ENCODE measurements around the gene NISCH.
A peak's percentile ranks its signal among the peaks of the same experiment; 100 is the strongest.

NISCH gene

GRCh38 chr3:52455283-52456168 is at the start of gene NISCH:
NISCH (plus strand) TSS chr3:52455604; CDS start chr3:52455642, 38 bp downstream.
- DNase-seq = peak; percentile 79

GRCh38 chr3:52406231-52406661 is 49.2 kb upstream of the NISCH start:
- no peak for DNase-seq

GRCh38 chr3:52406791-52407510 is 48.5 kb upstream of the NISCH start:
- DNase-seq = no peak

- no peak for DNase-seq
These were observed 47.6 kb upstream of the NISCH start for GRCh38 chr3:52407779-52408178.

GRCh38 chr3:52408466-52408865 is 46.9 kb upstream of the NISCH start:
- no peak for DNase-seq

GRCh38 chr3:52415800-52416199 is 39.6 kb upstream of the NISCH start:
- no peak for DNase-seq

GRCh38 chr3:52420388-52420787 is 35.0 kb upstream of the NISCH start:
- no peak for DNase-seq

- no peak for DNase-seq
These were observed 32.7 kb upstream of the NISCH start for GRCh38 chr3:52422669-52423068.

GRCh38 chr3:52423173-52423572 is 32.2 kb upstream of the NISCH start:
- no peak for DNase-seq

GRCh38 chr3:52428151-52429005 is 27.0 kb upstream of the NISCH start:
- peak; percentile 29 for DNase-seq

- no peak for DNase-seq
These were observed 26.4 kb upstream of the NISCH start for GRCh38 chr3:52429031-52429430.

GRCh38 chr3:52429779-52430415 is 25.5 kb upstream of the NISCH start:
- DNase-seq = no peak

- DNase-seq = no peak
These were observed 25.0 kb upstream of the NISCH start for GRCh38 chr3:52430416-52430810.

- DNase-seq = no peak
These were observed 23.8 kb upstream of the NISCH start for GRCh38 chr3:52431459-52432223.

GRCh38 chr3:52432225-52432624 is 23.2 kb upstream of the NISCH start:
- DNase-seq = no peak

GRCh38 chr3:52432691-52433141 is 22.7 kb upstream of the NISCH start:
- no peak for DNase-seq

- no peak for DNase-seq
These were observed 21.9 kb upstream of the NISCH start for GRCh38 chr3:52433328-52433995.

- no peak for DNase-seq
These were observed 21.4 kb upstream of the NISCH start for GRCh38 chr3:52433996-52434479.

- DNase-seq = no peak
These were observed 20.8 kb upstream of the NISCH start for GRCh38 chr3:52434491-52435115.
